GM21619 (cell line): ENCODE results near the gene SERTAD2.

Source experiments
- ATAC-seq: cut with Tn5 transposase; IDR thresholded peaks from one replicate; pipeline ENCODE4 v1.9.1; 2021; ENCODE audit not compliant: unreplicated experiment

The SERTAD2 gene

DNA sequence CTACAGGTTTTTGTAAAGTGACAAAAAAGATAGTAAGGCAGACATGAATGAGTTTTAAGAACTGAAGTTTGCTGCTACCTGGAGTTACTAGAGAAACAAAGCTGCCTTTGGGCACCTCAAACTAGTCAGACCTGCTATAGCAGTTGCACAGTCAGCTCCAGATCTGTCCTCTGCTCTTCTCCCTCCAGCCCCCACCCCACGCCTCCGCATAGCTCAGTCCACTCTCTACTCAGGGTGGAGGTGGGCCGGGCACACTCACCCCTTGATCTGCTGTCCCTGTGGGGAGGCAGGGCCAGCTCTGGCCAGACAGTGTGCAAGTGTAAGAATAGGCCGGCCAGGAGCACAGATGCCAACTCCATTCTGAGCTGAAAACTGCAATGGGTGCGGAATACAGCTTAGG, 4.1 kb downstream of the SERTAD2 start:
- no peak for ATAC-seq

DNA sequence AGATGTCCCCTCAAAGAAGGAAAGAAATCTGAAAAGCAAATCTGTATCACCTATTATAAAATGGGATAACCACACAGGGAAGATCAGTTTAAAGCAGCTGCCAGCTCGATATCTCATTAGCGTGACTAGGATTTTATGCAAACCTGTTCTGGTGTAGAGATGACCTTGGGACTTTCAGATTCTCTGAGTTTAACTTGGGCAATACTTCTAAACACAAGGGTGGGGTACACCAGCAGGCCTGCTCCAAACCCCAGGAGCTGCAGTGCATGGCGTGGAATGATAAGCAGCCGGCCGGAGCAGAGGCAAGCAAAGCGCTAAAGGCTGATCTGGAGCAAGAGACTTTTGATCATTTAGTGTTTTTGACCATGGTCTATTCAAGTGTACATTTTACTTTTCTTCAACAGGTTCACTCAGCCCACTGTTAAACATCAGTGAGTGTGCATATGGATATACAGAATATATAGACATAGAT, 4.7 kb downstream of the SERTAD2 start:
- ATAC-seq = no peak

GRCh38 chr2:64646007-64646880, 7.5 kb downstream of the SERTAD2 start:
- no peak for ATAC-seq

GRCh38 chr2:64644458-64645382, 9.0 kb downstream of the SERTAD2 start:
- ATAC-seq = peak; percentile 55

DNA sequence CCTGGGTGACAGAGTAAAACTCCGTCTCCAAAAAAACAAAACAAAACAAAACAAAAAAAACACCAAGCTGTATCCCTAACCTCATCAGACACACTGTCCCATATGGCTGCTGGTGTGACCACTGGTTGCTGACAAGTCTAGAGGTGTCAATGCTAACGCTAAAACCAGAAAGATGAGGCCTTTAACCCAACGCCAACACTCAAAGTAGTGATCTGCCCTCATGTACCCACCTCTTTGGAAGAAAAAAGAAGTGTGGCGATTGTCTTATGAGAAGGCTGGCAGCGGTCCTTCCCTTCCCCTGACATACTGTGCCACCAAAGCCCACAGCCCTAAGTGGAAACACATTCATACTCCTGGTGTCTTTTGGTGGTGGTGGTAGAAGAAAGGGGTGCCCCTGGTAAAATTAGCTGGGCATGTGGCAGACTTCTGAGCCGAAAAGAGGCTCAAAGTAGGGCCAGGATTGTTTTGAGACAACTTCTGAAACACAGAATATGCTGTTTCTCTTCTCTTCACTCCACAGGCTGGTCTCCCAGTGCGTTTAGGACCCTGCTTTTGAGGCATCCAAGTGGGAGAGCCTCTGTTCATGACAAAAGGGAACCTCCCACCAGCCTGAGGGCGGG, 9.8 kb downstream of the SERTAD2 start:
- no peak for ATAC-seq

DNA sequence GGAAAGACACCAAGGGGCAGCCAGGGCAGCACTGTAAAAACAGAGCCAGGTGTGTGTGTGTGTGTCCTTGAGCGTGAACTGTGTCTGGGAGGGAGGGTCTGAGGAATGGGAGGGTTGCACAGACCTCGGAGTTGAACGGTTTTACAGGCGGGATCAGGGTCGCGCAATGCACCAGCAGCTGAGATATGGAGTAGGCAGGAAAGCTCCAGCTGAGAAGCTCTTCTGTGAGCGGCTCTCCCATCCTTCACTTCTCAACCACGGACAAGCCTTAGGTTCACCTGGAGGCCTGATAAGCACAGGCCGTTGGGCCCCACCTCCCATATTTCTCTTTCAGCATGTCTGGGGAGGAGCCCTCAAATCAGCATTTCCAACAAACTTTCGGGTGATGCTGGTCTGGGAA, 12.1 kb downstream of the SERTAD2 start:
- ATAC-seq = no peak

DNA sequence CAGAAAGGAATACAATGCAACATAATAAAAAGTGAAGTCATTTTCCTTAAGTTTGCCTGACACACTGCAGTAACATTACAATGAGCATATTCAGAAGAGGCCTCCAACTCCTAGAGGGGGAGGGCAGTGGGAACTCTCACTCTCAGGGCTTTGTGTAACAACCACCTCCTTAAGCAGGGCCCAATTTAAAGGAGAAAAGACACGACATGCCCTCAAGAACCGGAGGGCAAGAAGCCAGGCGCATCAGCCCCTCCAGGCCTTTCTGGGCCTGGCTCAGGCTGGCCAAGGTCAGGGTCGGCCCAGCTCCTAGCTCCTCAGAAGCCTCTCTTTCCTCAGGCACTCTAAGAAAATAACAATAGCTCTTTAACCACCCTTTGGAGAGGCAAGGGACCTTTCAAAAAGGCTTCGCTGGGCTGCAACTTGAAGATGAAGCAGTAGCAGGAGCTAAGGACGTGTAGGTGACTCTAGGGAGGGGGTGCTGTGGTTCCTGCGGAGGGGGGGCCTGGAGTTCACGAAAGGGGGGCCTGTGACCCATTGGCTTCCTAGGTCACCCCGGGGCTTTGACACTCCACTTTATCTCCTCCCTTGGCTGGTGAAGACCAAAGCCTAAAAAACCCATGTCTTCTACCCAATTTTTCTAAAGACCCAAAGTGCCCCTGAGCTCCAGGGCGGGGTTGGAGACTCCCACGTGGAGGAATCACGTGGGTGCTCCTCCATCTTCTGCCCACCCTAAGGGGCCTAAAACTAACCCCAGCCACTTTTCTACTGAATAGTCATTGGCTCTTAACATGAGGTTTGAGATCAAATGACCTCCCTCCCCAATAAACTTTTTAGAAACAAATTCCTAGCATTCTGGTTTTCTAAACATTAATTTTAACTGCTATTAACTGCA, 13.3 kb downstream of the SERTAD2 start:
- ATAC-seq = no peak

- ATAC-seq = no peak
Measured at GRCh38 chr2:64639691-64640090, 14.0 kb downstream of the SERTAD2 start.

DNA sequence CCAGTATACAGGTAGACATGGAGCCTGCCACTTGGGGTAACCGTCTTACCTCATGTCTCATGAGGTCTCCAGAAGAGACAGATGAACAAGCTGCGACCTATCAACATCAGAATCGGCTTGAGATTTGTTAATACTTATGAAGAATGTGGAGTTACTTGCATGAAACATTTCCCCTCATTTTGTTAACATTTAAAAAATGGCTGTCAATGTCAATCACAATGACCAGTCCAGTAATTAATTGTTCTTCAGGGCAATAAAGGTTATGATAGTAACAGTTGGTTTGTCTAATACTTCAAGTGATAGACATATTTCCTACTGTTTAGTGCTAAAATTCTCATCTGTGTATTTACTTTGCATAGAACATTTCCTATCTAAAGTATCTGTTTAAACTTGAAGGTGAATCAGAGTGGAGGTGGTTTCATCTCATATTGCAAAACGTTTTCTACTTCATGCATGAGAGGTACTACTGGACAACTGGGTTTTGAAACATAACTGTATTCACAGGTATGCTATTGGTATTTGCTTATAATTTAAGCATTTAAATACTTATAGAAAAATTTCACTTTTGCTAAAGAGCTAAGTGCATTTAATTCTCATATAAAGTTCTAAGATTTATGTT, 15.1 kb downstream of the SERTAD2 start:
- ATAC-seq = no peak

- no peak for ATAC-seq
Measured at GRCh38 chr2:64637931-64638330, 15.8 kb downstream of the SERTAD2 start.

DNA sequence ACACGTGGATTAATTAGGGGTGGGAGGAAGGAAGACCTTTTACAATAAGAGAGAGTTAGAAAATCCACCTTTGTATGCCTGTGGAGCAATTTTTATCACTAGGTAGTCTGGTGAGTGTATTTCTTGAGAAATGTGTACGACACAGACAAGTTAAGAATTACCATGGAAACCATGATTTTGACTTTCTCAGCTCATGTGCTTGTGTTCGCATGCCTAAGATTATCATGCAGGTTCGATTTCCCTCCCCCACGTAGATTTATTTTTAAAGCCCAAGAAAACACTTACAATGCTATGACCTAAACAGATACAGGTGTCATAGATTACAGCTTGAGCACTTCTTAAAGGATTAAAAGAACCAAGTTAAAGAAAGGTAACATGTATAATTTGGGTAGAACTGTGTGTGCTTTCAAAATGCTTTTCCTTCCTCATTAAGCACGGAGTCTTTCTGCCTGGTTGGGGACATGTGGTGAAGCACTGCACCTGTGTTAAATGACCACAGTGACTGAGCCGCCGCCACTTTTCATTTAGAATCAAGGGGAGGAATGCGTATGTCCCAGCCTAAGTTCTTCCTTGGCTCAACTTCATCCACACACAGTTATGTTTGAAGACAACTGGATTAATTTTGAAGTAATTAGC, 16.6 kb downstream of the SERTAD2 start:
- peak; percentile 44 for ATAC-seq

GRCh38 chr2:64635976-64636911, 17.5 kb downstream of the SERTAD2 start:
- peak; percentile 67 for ATAC-seq

DNA sequence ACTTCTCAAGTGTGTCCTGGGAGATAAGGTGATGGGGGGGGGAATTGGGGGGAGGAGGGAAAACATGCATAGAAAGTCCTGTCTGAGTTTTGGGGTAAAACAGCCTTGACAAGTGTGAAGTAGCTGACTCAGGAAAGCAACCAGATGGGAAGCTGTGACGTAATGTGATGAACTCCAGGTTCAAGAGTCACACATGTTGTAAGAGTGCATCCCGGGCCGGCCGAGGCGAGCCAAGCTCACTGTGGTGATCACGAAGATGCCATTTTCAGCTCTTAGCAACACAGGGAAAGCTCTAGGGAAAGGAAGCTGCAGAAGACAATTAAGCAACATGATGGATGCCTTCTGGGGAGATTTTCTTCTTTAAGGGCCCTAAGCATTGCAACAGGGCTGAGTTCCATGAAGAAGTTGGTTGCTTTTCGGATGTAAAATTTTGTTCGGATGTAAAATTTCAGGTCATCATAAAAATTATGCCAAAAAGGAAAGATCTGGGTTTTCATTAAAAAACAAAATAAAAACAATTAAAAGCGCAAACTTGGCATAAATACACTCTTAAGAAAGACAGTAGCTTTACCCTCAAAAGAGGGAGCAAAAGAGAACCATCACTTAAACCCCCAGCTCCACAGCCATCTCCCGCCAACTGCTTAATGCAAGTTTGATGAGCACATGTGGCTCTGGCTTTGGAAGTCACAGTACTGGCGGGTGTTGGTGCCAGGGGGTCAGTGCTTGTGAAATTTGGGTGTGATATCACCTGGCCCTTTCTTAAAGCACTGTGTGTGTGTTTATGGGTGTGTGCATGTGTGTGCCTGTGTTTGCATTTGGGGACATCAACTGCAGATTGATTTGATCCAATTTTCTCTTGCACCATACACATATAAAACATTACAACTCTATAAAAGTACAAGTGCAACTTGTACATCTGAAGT, 19.1 kb downstream of the SERTAD2 start:
- ATAC-seq = no peak

DNA sequence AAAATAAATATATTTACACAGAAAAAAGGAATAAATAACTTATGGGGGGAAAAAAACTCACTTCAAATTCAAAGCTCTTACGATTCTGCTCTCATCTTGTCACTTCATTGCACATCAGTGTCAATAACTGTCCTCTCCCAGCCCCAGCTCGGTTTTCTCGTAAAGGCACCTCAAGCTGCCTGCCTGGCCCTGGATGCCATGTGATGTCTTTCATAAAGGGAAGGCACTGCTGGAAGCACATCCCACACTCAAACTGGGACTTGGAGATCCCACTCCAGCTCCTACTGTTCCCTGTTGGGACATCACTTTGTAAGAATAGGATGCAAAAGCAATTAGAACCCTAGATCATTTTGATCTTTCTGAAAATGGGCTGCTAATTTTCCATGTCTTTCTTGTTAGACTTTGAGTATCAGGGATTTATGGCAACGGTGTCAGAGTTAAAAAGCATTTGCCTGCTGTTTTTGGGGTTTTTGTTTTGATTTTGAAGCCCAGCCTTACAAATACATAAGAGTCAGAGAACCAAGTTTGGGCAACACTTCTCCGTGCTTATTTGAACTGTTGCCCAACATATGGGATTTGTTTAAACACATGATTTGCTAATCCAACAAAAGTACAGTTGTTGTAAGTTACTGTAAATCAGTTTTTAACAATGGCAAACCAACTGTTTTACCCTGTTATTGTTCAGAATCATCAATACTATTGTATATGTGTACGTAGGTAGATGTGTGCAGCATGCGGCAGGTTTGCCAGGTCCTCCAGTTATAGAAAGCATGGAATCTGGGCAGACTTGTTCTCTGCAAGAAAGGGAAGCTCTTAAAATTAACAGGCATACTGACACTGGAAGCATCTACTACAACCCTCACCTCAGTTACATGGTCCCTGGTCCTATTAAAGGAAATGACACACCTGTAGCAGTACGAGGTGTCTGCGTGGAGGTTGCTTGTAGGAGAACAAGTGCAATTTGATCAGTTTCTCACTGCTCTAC, 20.6 kb downstream of the SERTAD2 start:
- ATAC-seq = no peak

- ATAC-seq = no peak
Measured at GRCh38 chr2:64631771-64632170, 21.9 kb downstream of the SERTAD2 start.

- ATAC-seq = no peak
Measured at GRCh38 chr2:64630752-64631151, 23.0 kb downstream of the SERTAD2 start.
